ENCODE data around the gene CHN2. TPM values are rescaled to one million over a fixed set of nuclear protein-coding genes. Genes with fewer than 3 reads are reported as not detected.

CHN2 gene
- total RNA-seq, 1 experiment from 2014 or later: 3.5 TPM

- Histone ChIP-seq H3K4me3 (no peak overlapping the region), H3K4me1 (no peaks in the 10 kb centered on the region), H3K27me3 (no peaks in the 10 kb centered on the region), H3K9me3 (replicated peaks) (no peaks in the 10 kb centered on the region), H3K36me3 (no peaks in the 10 kb centered on the region), H3K27ac (no peak overlapping the region)
- DNase-seq: no peak
Observed at GRCh38 chr7:29426587-29426986, 232.0 kb downstream of the CHN2 start.

DNA sequence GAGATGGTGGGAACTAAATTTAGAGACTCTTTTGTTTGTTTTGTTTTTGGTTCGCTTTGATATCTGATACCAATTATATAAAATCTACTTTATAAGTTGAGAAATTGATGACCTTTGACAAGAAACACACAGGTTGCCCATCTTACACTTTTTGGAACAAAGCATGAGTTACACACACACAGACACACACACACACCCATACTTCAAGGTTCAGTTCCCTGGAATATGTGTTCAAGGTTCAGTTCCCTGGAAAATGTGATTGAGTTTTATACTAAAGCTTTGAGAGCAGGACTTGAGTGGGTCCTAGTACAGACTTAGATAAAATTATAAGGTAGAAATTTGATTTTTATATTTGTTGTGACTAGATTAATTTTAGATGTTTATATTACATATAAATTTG lies 234.8 kb downstream of the CHN2 start:
- H3K4me1 ChIP-seq: peaks cover 5% of the 10 kb centered on the region
- no peaks in the 10 kb centered on the region for H3K36me3 ChIP-seq
- no peak overlapping the region for H3K4me3 ChIP-seq
- H3K27me3 ChIP-seq: no peaks in the 10 kb centered on the region
- no peak for DNase-seq
- H3K27ac ChIP-seq: no peak overlapping the region
- no peaks in the 10 kb centered on the region for H3K9me3 ChIP-seq (replicated peaks)

GRCh38 chr7:29430279-29430949 lies 235.8 kb downstream of the CHN2 start:
- Histone ChIP-seq H3K27me3 (no peaks in the 10 kb centered on the region), H3K36me3 (no peaks in the 10 kb centered on the region), H3K4me1 (peaks cover 5% of the 10 kb centered on the region), H3K9me3 (replicated peaks) (no peaks in the 10 kb centered on the region), H3K27ac (no peak overlapping the region), H3K4me3 (no peak overlapping the region)
- no peak for DNase-seq

- H3K9me3 ChIP-seq (replicated peaks): no peaks in the 10 kb centered on the region
- no peak for DNase-seq
- no peaks in the 10 kb centered on the region for H3K36me3 ChIP-seq
- H3K27ac ChIP-seq: no peak overlapping the region
- peaks cover 5% of the 10 kb centered on the region for H3K4me1 ChIP-seq
- H3K4me3 ChIP-seq: no peak overlapping the region
- no peaks in the 10 kb centered on the region for H3K27me3 ChIP-seq
Observed at GRCh38 chr7:29431686-29432085, 237.1 kb downstream of the CHN2 start.

DNA sequence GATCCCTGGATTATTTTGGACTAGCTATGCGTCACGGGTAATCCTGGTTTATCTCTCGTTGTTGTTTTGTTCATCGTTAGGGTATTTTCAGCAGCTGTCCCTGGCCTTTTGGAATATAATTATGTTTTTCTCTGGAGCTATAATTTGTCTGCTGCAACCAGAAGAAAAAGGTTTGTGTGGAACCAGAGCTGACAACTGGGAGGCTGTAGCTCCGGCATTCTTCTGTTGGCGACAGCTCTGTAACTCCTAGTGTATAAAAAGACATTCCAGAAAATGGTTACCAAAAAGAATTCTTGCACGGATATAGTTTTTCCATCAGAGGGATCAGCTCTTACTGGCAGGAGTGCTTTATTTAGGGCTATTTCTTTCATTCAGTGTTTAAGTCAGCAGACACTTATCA lies 238.1 kb downstream of the CHN2 start:
- no peaks in the 10 kb centered on the region for H3K27me3 ChIP-seq
- H3K4me3 ChIP-seq: no peak overlapping the region
- no peaks in the 10 kb centered on the region for H3K9me3 ChIP-seq (replicated peaks)
- DNase-seq: peak; percentile 11 to 21
- peaks cover 5% of the 10 kb centered on the region for H3K4me1 ChIP-seq
- no peak overlapping the region for H3K27ac ChIP-seq
- H3K36me3 ChIP-seq: no peaks in the 10 kb centered on the region

DNA sequence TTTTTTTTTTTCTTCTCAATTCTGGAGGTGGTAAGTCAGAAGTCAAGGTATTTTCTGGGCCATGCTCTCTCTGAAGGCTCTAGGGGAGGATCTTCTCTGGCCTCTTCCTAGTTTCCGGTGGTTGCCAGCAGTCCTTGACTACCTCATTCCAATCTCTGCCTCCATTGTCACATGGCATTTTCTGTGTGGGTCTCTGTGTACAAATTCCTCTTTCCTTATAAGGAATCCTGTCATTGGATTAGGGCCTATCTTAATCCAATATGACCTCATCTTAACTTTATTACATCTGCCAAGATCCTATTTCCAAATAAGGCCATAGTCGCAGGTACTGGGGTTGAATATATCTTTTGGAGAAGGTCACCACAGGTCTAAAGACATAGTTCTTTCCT lies 239.8 kb downstream of the CHN2 start:
- DNase-seq: no peak

GRCh38 chr7:29435167-29435566 lies 240.6 kb downstream of the CHN2 start:
- Histone ChIP-seq H3K4me1 (peaks cover 5% of the 10 kb centered on the region), H3K36me3 (no peaks in the 10 kb centered on the region), H3K27me3 (no peaks in the 10 kb centered on the region), H3K4me3 (no peak overlapping the region), H3K9me3 (replicated peaks) (no peaks in the 10 kb centered on the region), H3K27ac (no peak overlapping the region)
- no peak for DNase-seq

More for the DNA sequence above, 239.8 kb downstream of the CHN2 start:
- no peak overlapping the region for H3K4me3 ChIP-seq
- no peak overlapping the region for H3K27ac ChIP-seq
- H3K27me3 ChIP-seq: no peaks in the 10 kb centered on the region
- H3K4me1 ChIP-seq: peaks cover 5% of the 10 kb centered on the region
- no peaks in the 10 kb centered on the region for H3K9me3 ChIP-seq (replicated peaks)
- H3K36me3 ChIP-seq: no peaks in the 10 kb centered on the region

- Histone ChIP-seq H3K4me1 (peaks cover 5% of the 10 kb centered on the region), H3K9me3 (replicated peaks) (no peaks in the 10 kb centered on the region), H3K27me3 (no peaks in the 10 kb centered on the region), H3K4me3 (no peak overlapping the region), H3K36me3 (no peaks in the 10 kb centered on the region), H3K27ac (no peak overlapping the region)
- no peak for DNase-seq
Observed at GRCh38 chr7:29435902-29436301, 241.3 kb downstream of the CHN2 start.

DNA sequence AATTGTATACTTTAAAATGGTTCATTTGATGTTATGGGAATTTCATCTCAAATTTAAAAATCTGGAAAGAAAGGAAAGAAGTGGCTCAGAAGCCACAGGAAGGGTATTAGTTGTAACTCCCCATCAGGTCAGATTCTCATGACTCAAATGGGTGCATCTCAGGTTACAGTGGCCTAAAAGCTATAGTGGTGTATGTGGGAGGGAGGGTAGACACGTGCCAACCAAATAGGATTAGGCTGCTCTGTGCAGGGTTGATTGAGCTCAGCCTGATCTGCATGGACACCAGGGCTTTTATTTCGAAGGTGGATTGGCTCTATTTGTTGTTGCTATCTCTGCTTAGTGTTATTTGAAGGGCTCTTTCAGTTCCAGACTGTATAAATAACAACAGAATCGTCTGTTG lies 247.6 kb downstream of the CHN2 start:
- Histone ChIP-seq H3K9me3 (replicated peaks) (no peaks in the 10 kb centered on the region), H3K36me3 (no peaks in the 10 kb centered on the region), H3K4me3 (no peak overlapping the region), H3K27ac (no peak overlapping the region), H3K4me1 (peaks cover 11% of the 10 kb centered on the region), H3K27me3 (no peaks in the 10 kb centered on the region)
- peak; percentile 54 to 80 for DNase-seq

GRCh38 chr7:29443552-29443951 lies 249.0 kb downstream of the CHN2 start:
- Histone ChIP-seq H3K36me3 (no peaks in the 10 kb centered on the region), H3K27ac (no peak overlapping the region), H3K27me3 (no peaks in the 10 kb centered on the region), H3K9me3 (replicated peaks) (no peaks in the 10 kb centered on the region), H3K4me1 (peaks cover 11% of the 10 kb centered on the region), H3K4me3 (no peak overlapping the region)
- no peak for DNase-seq

DNA sequence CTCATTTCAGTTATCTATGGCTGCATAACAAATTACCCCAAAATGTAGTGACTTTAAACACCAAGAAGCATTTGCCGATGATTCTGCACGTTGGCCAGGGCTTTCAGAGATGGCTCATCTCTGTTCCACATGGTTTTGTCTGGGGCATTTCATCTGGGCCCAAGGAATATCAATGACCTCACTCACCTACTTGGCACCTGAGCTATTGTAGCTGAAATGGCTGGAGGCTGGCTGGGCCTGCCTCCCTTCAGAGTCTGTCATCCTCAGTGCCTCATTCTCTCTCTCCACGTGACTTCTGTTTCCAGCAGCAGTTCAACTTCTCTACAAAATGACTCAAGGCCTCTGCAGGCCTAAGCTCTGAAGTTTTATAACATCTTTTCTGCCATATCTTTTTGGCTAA lies 249.7 kb downstream of the CHN2 start:
- no peaks in the 10 kb centered on the region for H3K9me3 ChIP-seq (replicated peaks)
- H3K36me3 ChIP-seq: no peaks in the 10 kb centered on the region
- DNase-seq: no peak
- no peak overlapping the region for H3K27ac ChIP-seq
- H3K4me3 ChIP-seq: no peak overlapping the region
- H3K27me3 ChIP-seq: no peaks in the 10 kb centered on the region
- H3K4me1 ChIP-seq: peaks cover 11% of the 10 kb centered on the region

- no peak for DNase-seq
- no peaks in the 10 kb centered on the region for H3K27me3 ChIP-seq
- no peaks in the 10 kb centered on the region for H3K36me3 ChIP-seq
- H3K27ac ChIP-seq: no peak overlapping the region
- no peaks in the 10 kb centered on the region for H3K9me3 ChIP-seq (replicated peaks)
- peaks cover 11% of the 10 kb centered on the region for H3K4me1 ChIP-seq
- no peak overlapping the region for H3K4me3 ChIP-seq
Observed at GRCh38 chr7:29445736-29446135, 251.2 kb downstream of the CHN2 start.

- DNase-seq: no peak
- no peaks in the 10 kb centered on the region for H3K36me3 ChIP-seq
- no peaks in the 10 kb centered on the region for H3K4me1 ChIP-seq
- no peaks in the 10 kb centered on the region for H3K9me3 ChIP-seq (replicated peaks)
- H3K27ac ChIP-seq: no peak overlapping the region
- H3K4me3 ChIP-seq: no peak overlapping the region
- H3K27me3 ChIP-seq: no peaks in the 10 kb centered on the region
Observed at GRCh38 chr7:29447828-29448227, 253.3 kb downstream of the CHN2 start.

DNA sequence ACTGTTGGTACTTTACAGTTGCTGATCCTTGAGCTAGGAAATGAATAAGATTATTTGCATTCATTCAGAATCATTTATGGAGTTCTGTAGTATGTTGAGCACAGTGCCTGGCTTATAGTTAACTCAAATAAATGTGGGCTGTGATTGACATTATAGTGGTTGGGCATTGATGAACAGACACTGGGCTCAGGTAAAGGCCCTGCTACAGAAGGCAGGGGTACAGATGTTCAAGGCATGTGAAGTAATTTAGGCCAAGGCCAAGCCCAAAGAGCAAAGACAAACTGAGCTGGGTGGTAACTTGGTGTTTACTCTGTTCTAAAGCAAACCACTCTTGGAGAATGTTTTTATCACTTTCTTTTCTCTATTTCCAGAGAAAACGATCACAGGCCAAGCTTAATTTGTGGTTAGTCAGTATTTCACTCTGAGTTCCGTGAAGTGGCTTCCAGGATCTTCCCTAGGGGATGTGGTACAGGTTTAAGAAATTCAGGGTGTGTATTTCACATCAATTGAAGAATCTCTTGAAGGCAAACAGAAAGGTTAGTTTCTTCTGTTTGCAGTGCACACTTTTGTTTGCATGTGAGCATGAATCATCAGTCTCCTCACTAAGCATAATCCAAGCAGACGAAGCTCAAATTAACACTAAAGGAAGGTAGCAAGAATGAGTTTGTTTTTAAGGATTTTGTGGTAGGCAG lies 255.1 kb downstream of the CHN2 start:
- no peaks in the 10 kb centered on the region for H3K36me3 ChIP-seq
- no peaks in the 10 kb centered on the region for H3K4me1 ChIP-seq
- no peaks in the 10 kb centered on the region for H3K27me3 ChIP-seq
- no peaks in the 10 kb centered on the region for H3K9me3 ChIP-seq (replicated peaks)
- no peak overlapping the region for H3K27ac ChIP-seq
- no peak overlapping the region for H3K4me3 ChIP-seq
- no peak for DNase-seq

DNA sequence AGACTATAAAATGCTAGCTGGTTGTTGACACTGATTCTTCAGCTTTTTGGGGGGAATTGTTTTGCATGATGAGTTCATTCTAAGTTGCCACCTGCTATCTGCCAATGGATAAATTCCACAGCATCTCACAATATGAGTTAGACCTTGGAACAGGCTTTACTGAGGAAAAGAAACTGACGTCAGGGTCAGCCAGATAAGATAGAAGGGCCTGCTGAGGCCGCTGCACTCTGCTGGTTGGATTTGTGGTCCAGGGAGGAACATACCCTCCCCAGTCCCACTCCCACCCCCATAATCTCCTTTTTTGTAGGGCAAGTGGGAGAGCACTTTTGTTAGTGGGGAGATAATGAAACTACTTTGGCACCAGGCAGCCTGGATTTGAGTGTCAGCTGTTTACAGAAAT lies 258.4 kb downstream of the CHN2 start:
- Histone ChIP-seq H3K4me3 (no peak overlapping the region), H3K36me3 (no peaks in the 10 kb centered on the region), H3K27me3 (no peaks in the 10 kb centered on the region), H3K4me1 (peaks cover 2% of the 10 kb centered on the region), H3K9me3 (replicated peaks) (no peaks in the 10 kb centered on the region), H3K27ac (no peak overlapping the region)
- DNase-seq: no peak

GRCh38 chr7:29454464-29454863 lies 259.9 kb downstream of the CHN2 start:
- Histone ChIP-seq H3K9me3 (replicated peaks) (no peaks in the 10 kb centered on the region), H3K27me3 (no peaks in the 10 kb centered on the region), H3K27ac (no peak overlapping the region), H3K4me1 (peaks cover 4% of the 10 kb centered on the region), H3K36me3 (no peaks in the 10 kb centered on the region), H3K4me3 (no peak overlapping the region)
- DNase-seq: no peak

Data from SJCRH30 (cell line).